ENCODE measurements around the gene MRPS22. TPM values are rescaled to one million over a fixed set of nuclear protein-coding genes. Genes with fewer than 3 reads are reported as not detected.

Gene MRPS22
- total and polyA plus RNA-seq, 9 donors: 33.0 to 51.6 (median 36.8) TPM

- intact Hi-C loops (cut with DNase I): no loop called here
- Histone ChIP-seq H3K27ac (no peak overlapping the region), H3K27me3 (no peaks in the 10 kb centered on the region), H3K4me3 (no peak overlapping the region), H3K4me1 (ENCODE audit: insufficient read depth) (no peaks in the 10 kb centered on the region), H3K9me3 (no peaks in the 10 kb centered on the region), H3K36me3 (no peaks in the 10 kb centered on the region)
- TF ChIP-seq, protein P1, sequence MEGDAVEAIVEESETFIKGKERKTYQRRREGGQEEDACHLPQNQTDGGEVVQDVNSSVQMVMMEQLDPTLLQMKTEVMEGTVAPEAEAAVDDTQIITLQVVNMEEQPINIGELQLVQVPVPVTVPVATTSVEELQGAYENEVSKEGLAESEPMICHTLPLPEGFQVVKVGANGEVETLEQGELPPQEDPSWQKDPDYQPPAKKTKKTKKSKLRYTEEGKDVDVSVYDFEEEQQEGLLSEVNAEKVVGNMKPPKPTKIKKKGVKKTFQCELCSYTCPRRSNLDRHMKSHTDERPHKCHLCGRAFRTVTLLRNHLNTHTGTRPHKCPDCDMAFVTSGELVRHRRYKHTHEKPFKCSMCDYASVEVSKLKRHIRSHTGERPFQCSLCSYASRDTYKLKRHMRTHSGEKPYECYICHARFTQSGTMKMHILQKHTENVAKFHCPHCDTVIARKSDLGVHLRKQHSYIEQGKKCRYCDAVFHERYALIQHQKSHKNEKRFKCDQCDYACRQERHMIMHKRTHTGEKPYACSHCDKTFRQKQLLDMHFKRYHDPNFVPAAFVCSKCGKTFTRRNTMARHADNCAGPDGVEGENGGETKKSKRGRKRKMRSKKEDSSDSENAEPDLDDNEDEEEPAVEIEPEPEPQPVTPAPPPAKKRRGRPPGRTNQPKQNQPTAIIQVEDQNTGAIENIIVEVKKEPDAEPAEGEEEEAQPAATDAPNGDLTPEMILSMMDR (IDR thresholded peaks at IDR 0.05): no peak
- TF ChIP-seq POLR2A (IDR thresholded peaks at IDR 0.05) (no peak), EP300 (IDR thresholded peaks at IDR 0.05) (no peak)
- WGBS, 3 donors: 66 to 77% (median 77%) methylated on average over 2 of the region's 2 CpGs
- no peak for DNase-seq
Measured at GRCh38 chr3:139361276-139361675, 17.5 kb downstream of the MRPS22 start.

GRCh38 chr3:139364549-139364948 lies 20.7 kb downstream of the MRPS22 start:
- Histone ChIP-seq H3K4me3 (no peak overlapping the region), H3K27me3 (no peaks in the 10 kb centered on the region), H3K9me3 (no peaks in the 10 kb centered on the region), H3K36me3 (no peaks in the 10 kb centered on the region), H3K27ac (no peak overlapping the region), H3K4me1 (ENCODE audit: insufficient read depth) (no peaks in the 10 kb centered on the region)
- intact Hi-C loops (cut with DNase I): no loop called here
- WGBS, 3 donors: 87 to 97% (median 92%) methylated on average over 1 of the region's 1 CpG
- DNase-seq: no peak
- TF ChIP-seq EP300 (IDR thresholded peaks at IDR 0.05) (no peak), POLR2A (IDR thresholded peaks at IDR 0.05) (no peak)
- TF ChIP-seq, protein P1 (IDR thresholded peaks at IDR 0.05): no peak

DNA sequence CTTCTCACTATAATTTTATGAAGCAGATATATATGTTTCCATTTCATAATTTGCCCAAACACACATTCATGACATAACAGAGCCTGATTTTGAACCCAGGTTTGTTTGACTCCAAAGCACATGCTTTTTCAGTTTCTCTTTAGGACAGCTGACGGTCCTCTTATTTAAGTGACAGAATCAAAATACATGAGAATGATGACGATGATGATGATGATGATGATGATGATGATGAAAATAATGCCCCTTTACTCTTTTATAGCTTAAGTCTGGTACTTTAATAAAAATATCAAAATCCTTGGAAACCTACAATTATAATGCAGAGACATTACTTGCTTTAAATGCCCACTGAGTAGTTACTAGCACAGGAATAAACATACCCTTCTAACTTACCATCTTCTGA lies 30.3 kb downstream of the MRPS22 start:
- no peak for DNase-seq
- no peaks in the 10 kb centered on the region for H3K4me1 ChIP-seq (ENCODE audit: insufficient read depth)
- H3K27ac ChIP-seq: no peak overlapping the region
- 84 to 96% (median 92%) methylated on average over 2 of the region's 2 CpGs for WGBS, 3 donors
- H3K9me3 ChIP-seq: no peaks in the 10 kb centered on the region
- TF ChIP-seq, protein P1 (IDR thresholded peaks at IDR 0.05): no peak
- no peak for TF ChIP-seq EP300 (IDR thresholded peaks at IDR 0.05)
- no peak for TF ChIP-seq POLR2A (IDR thresholded peaks at IDR 0.05)
- H3K4me3 ChIP-seq: no peak overlapping the region
- no peaks in the 10 kb centered on the region for H3K27me3 ChIP-seq
- intact Hi-C loops (cut with DNase I): no loop called here
- no peaks in the 10 kb centered on the region for H3K36me3 ChIP-seq

GRCh38 chr3:139377378-139377777 lies 33.6 kb downstream of the MRPS22 start:
- intact Hi-C loops (cut with DNase I): no loop called here
- Histone ChIP-seq H3K4me3 (no peak overlapping the region), H3K27me3 (no peaks in the 10 kb centered on the region), H3K27ac (no peak overlapping the region), H3K9me3 (no peaks in the 10 kb centered on the region), H3K36me3 (no peaks in the 10 kb centered on the region), H3K4me1 (ENCODE audit: insufficient read depth) (no peaks in the 10 kb centered on the region)
- 86 to 91% (median 87%) methylated on average over 3 of the region's 3 CpGs for WGBS, 3 donors
- no peak for DNase-seq
- TF ChIP-seq EP300 (IDR thresholded peaks at IDR 0.05): no peak
- TF ChIP-seq, protein P1 (IDR thresholded peaks at IDR 0.05): no peak
